GM12874 (cell line): ENCODE measurements around the gene PLXNB1.

ENCODE experiments used
- TF ChIP-seq, protein P1 (sequence below): IDR thresholded peaks from 2 replicates; pipeline ENCODE4 v1.5.1; 2011; ENCODE audit warnings: low read depth, mild to moderate bottlenecking, control low read depth, low read length, moderate library complexity; ENCODE audit not compliant: insufficient read depth

Gene PLXNB1

DNA sequence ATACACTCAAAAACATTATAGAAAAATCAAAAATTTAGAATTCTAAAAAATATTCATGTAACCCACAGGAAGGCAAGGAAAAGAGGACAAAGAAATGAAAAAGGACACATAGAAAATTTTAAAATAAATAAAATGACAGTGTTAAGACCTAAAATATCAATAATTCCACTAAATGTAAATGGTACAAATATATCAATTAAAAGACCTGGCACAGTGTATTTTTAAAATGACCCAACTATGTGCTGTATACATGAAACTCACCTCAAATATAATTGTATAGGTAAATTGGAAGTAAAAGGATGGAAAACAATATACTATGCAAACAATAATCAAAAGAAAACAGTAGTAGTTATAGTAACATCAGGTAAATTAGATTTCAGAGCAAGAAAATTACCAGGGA is 68.0 kb downstream of the PLXNB1 start:
- TF ChIP-seq, protein P1, sequence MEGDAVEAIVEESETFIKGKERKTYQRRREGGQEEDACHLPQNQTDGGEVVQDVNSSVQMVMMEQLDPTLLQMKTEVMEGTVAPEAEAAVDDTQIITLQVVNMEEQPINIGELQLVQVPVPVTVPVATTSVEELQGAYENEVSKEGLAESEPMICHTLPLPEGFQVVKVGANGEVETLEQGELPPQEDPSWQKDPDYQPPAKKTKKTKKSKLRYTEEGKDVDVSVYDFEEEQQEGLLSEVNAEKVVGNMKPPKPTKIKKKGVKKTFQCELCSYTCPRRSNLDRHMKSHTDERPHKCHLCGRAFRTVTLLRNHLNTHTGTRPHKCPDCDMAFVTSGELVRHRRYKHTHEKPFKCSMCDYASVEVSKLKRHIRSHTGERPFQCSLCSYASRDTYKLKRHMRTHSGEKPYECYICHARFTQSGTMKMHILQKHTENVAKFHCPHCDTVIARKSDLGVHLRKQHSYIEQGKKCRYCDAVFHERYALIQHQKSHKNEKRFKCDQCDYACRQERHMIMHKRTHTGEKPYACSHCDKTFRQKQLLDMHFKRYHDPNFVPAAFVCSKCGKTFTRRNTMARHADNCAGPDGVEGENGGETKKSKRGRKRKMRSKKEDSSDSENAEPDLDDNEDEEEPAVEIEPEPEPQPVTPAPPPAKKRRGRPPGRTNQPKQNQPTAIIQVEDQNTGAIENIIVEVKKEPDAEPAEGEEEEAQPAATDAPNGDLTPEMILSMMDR, result no peak

DNA sequence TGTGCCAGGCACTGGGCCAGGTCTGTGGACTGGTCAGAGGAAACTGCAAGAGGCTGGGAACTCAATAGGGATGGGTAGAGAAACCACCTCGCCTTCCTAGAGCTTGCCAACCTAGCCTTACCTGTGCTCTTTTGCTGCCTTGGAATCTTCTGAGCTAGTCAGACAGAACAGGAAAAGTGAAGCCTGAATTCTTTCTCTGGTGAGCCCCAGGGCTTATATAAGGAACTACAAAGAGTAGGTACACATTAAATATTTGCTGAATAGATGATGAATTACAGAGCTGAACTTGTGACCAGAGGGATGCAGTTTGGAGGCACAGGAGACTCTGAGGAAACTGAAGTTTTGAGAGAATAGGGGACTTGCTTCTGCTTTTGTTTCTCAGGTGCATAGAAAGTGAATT is 73.5 kb downstream of the PLXNB1 start:
- TF ChIP-seq, protein P1, result no peak

DNA sequence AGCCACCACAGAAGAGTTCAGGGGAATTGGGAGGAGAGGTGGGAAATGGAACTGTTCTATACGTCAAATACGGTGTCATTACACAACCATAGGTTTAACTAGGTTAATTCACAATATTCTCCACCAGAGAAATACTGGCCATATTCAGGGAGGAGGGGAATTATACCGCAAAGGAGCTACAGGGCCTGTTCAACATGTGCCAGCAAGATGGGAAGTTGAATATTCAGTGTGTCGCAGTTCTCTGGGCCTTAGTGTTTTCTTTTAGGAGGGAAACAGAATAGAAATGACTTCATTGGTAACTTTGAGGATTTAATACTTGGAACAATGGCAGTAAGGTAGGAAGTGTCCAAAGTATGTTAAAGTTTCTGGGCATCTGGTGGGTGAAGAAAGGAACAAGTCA is 75.9 kb downstream of the PLXNB1 start:
- TF ChIP-seq, protein P1, result no peak
